Measurements from ENCODE around the gene GSE1.

DNA sequence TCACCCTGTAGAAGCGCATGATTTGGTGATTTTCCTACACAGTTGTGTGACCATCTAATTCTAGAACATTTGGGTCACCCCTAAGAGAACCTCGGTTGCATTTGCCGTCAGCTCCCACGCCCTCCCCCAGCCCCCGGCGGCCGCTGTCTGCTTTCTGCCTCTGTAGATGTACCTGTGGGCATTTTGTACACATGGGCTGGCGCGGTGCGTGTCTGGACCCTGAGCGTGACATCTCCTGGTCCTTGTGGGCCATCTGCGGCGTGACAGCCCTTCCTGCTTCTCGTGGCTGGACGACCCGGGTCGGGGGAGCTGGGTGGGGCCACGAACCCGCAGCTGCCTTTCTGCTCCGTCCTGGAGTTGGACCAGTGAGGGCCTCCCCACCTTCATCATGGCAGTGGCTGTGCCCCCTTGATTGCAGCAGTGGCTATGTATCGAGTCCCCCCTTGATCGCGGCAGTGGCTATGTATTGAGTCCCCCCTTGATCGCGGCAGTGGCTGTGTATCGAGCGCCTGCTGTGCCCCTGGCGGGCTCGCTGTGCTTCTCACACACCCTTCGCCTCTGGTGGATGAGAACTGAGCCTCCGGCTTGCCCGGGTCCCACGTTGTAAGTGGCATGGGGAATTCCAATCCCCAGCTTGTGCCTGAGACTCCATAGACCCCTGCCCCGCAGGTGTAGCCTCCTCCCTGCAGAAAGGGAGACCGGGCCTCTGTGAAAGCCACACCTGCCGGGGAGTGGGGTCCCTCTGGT lies 24.1 kb downstream of the GSE1 start:
- TF ChIP-seq, protein P1, sequence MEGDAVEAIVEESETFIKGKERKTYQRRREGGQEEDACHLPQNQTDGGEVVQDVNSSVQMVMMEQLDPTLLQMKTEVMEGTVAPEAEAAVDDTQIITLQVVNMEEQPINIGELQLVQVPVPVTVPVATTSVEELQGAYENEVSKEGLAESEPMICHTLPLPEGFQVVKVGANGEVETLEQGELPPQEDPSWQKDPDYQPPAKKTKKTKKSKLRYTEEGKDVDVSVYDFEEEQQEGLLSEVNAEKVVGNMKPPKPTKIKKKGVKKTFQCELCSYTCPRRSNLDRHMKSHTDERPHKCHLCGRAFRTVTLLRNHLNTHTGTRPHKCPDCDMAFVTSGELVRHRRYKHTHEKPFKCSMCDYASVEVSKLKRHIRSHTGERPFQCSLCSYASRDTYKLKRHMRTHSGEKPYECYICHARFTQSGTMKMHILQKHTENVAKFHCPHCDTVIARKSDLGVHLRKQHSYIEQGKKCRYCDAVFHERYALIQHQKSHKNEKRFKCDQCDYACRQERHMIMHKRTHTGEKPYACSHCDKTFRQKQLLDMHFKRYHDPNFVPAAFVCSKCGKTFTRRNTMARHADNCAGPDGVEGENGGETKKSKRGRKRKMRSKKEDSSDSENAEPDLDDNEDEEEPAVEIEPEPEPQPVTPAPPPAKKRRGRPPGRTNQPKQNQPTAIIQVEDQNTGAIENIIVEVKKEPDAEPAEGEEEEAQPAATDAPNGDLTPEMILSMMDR (conservative IDR thresholded peaks at IDR 0.05) = no peak
- no peak for TF ChIP-seq ZFX (IDR thresholded peaks at IDR 0.05)

Measured in C4-2B (cell line).